ENCODE data around the gene RAPGEF1. TPM values are rescaled to one million over a fixed set of nuclear protein-coding genes. Genes with fewer than 3 reads are reported as not detected.

The RAPGEF1 gene
- total and polyA plus RNA-seq, 2 experiments from 2014 or later, result 9.9 to 82.8 TPM

DNA sequence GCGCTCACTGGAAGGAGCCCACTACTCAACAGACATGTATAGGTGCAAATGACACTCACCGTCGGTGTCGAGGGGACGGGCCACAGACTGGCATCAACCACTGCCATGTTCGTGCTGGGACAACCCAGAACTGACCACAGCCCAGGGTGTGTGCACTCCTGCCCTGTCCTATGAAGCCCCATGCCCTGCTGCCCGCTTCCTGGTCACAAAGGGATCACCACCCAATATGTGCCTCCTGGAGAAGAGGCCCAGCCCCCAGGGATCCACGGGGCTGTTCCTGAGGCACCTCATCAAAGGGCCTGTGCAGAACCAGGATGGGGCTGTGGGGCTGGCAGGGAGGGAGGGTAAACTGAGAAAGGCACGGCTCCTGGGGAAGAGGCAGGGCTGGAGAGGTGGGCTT, 151.5 kb downstream of the RAPGEF1 start:
- Histone ChIP-seq H3K4me3 (no peak overlapping the region), H3K36me3 (ENCODE audit: insufficient read depth) (no peaks in the 10 kb centered on the region; the same call in 1 of the 2 replicates), H4K20me1 (replicated peaks; ENCODE audit: insufficient read depth) (no peaks in the 10 kb centered on the region), H3K79me2 (replicated peaks; ENCODE audit: insufficient read depth) (no peaks in the 10 kb centered on the region), H3K27me3 (ENCODE audit: insufficient read depth) (no peaks in the 10 kb centered on the region), H3K27ac (ENCODE audit: low read depth) (no peak overlapping the region), H3K4me2 (no peak overlapping the region), H3K4me1 (ENCODE audit: insufficient read depth) (no peaks in the 10 kb centered on the region), H2AFZ (no peak overlapping the region), H3F3A (replicated peaks; ENCODE audit: low read depth) (0 out of 2 replicates have a peak, but pooled peaks cover 3% of the 10 kb centered on the region), H3K9me2 (ENCODE audit: insufficient read depth) (no peaks in the 10 kb centered on the region)
- Mint-ChIP-seq H3K36me3 (ENCODE audit: low read depth) (peaks cover 22% of the 10 kb centered on the region), H3K27me3 (ENCODE audit: insufficient read depth, low read depth, poor library complexity) (peaks cover 16% of the 10 kb centered on the region), H3K9me3 (no peaks in the 10 kb centered on the region; the same call in 2 of the 3 replicates), H3K27ac (no peak overlapping the region), H3K4me3 (no peak overlapping the region), H3K4me1 (no peaks in the 10 kb centered on the region)
- DNase-seq (ENCODE audit: low spot score), result no peak
- no peak for ATAC-seq
- TF ChIP-seq, protein P1, sequence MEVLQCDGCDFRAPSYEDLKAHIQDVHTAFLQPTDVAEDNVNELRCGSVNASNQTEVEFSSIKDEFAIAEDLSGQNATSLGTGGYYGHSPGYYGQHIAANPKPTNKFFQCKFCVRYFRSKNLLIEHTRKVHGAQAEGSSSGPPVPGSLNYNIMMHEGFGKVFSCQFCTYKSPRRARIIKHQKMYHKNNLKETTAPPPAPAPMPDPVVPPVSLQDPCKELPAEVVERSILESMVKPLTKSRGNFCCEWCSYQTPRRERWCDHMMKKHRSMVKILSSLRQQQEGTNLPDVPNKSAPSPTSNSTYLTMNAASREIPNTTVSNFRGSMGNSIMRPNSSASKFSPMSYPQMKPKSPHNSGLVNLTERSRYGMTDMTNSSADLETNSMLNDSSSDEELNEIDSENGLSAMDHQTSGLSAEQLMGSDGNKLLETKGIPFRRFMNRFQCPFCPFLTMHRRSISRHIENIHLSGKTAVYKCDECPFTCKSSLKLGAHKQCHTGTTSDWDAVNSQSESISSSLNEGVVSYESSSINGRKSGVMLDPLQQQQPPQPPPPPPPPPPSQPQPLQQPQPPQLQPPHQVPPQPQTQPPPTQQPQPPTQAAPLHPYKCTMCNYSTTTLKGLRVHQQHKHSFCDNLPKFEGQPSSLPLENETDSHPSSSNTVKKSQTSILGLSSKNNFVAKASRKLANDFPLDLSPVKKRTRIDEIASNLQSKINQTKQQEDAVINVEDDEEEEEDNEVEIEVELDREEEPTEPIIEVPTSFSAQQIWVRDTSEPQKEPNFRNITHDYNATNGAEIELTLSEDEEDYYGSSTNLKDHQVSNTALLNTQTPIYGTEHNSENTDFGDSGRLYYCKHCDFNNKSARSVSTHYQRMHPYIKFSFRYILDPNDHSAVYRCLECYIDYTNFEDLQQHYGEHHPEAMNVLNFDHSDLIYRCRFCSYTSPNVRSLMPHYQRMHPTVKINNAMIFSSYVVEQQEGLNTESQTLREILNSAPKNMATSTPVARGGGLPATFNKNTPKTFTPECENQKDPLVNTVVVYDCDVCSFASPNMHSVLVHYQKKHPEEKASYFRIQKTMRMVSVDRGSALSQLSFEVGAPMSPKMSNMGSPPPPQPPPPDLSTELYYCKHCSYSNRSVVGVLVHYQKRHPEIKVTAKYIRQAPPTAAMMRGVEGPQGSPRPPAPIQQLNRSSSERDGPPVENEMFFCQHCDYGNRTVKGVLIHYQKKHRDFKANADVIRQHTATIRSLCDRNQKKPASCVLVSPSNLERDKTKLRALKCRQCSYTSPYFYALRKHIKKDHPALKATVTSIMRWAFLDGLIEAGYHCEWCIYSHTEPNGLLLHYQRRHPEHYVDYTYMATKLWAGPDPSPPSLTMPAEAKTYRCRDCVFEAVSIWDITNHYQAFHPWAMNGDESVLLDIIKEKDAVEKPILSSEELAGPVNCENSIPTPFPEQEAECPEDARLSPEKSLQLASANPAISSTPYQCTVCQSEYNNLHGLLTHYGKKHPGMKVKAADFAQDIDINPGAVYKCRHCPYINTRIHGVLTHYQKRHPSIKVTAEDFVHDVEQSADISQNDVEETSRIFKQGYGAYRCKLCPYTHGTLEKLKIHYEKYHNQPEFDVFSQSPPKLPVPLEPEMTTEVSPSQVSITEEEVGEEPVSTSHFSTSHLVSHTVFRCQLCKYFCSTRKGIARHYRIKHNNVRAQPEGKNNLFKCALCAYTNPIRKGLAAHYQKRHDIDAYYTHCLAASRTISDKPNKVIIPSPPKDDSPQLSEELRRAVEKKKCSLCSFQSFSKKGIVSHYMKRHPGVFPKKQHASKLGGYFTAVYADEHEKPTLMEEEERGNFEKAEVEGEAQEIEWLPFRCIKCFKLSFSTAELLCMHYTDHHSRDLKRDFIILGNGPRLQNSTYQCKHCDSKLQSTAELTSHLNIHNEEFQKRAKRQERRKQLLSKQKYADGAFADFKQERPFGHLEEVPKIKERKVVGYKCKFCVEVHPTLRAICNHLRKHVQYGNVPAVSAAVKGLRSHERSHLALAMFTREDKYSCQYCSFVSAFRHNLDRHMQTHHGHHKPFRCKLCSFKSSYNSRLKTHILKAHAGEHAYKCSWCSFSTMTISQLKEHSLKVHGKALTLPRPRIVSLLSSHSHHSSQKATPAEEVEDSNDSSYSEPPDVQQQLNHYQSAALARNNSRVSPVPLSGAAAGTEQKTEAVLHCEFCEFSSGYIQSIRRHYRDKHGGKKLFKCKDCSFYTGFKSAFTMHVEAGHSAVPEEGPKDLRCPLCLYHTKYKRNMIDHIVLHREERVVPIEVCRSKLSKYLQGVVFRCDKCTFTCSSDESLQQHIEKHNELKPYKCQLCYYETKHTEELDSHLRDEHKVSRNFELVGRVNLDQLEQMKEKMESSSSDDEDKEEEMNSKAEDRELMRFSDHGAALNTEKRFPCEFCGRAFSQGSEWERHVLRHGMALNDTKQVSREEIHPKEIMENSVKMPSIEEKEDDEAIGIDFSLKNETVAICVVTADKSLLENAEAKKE (CRISPR knock-in tag; IDR thresholded peaks at IDR 0.05), result no peak
- TF ChIP-seq ZNF114 (CRISPR knock-in tag; IDR thresholded peaks at IDR 0.05), result no peak
- no peak for TF ChIP-seq EZH2 (IDR thresholded peaks at IDR 0.05; ENCODE audit: low read depth, unreplicated experiment)
- no peak for TF ChIP-seq NANOG (IDR thresholded peaks at IDR 0.05; ENCODE audit: borderline replicate concordance)
- TF ChIP-seq, protein P2, sequence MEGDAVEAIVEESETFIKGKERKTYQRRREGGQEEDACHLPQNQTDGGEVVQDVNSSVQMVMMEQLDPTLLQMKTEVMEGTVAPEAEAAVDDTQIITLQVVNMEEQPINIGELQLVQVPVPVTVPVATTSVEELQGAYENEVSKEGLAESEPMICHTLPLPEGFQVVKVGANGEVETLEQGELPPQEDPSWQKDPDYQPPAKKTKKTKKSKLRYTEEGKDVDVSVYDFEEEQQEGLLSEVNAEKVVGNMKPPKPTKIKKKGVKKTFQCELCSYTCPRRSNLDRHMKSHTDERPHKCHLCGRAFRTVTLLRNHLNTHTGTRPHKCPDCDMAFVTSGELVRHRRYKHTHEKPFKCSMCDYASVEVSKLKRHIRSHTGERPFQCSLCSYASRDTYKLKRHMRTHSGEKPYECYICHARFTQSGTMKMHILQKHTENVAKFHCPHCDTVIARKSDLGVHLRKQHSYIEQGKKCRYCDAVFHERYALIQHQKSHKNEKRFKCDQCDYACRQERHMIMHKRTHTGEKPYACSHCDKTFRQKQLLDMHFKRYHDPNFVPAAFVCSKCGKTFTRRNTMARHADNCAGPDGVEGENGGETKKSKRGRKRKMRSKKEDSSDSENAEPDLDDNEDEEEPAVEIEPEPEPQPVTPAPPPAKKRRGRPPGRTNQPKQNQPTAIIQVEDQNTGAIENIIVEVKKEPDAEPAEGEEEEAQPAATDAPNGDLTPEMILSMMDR (conservative IDR thresholded peaks at IDR 0.05; ENCODE audit: low read depth in 2 of 2), result no peak
- TF ChIP-seq, protein P3, sequence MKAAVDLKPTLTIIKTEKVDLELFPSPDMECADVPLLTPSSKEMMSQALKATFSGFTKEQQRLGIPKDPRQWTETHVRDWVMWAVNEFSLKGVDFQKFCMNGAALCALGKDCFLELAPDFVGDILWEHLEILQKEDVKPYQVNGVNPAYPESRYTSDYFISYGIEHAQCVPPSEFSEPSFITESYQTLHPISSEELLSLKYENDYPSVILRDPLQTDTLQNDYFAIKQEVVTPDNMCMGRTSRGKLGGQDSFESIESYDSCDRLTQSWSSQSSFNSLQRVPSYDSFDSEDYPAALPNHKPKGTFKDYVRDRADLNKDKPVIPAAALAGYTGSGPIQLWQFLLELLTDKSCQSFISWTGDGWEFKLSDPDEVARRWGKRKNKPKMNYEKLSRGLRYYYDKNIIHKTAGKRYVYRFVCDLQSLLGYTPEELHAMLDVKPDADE (IDR thresholded peaks at IDR 0.05), result no peak
- no peak for TF ChIP-seq POLR2AphosphoS5 (IDR thresholded peaks at IDR 0.05; ENCODE audit: low read depth)
- no peak for TF ChIP-seq JUNB (IDR thresholded peaks at IDR 0.05; ENCODE audit: unreplicated experiment)
- TF ChIP-seq, protein P4, sequence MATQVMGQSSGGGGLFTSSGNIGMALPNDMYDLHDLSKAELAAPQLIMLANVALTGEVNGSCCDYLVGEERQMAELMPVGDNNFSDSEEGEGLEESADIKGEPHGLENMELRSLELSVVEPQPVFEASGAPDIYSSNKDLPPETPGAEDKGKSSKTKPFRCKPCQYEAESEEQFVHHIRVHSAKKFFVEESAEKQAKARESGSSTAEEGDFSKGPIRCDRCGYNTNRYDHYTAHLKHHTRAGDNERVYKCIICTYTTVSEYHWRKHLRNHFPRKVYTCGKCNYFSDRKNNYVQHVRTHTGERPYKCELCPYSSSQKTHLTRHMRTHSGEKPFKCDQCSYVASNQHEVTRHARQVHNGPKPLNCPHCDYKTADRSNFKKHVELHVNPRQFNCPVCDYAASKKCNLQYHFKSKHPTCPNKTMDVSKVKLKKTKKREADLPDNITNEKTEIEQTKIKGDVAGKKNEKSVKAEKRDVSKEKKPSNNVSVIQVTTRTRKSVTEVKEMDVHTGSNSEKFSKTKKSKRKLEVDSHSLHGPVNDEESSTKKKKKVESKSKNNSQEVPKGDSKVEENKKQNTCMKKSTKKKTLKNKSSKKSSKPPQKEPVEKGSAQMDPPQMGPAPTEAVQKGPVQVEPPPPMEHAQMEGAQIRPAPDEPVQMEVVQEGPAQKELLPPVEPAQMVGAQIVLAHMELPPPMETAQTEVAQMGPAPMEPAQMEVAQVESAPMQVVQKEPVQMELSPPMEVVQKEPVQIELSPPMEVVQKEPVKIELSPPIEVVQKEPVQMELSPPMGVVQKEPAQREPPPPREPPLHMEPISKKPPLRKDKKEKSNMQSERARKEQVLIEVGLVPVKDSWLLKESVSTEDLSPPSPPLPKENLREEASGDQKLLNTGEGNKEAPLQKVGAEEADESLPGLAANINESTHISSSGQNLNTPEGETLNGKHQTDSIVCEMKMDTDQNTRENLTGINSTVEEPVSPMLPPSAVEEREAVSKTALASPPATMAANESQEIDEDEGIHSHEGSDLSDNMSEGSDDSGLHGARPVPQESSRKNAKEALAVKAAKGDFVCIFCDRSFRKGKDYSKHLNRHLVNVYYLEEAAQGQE (IDR thresholded peaks at IDR 0.05; ENCODE audit: unreplicated experiment), result no peak
- no peak for TF ChIP-seq STAT1 (IDR thresholded peaks at IDR 0.05; ENCODE audit: unreplicated experiment)
- no peak for TF ChIP-seq CREB1 (CRISPR knock-in tag; IDR thresholded peaks at IDR 0.05; ENCODE audit: low read depth)
- no peak for TF ChIP-seq ZNF331 (CRISPR knock-in tag; IDR thresholded peaks at IDR 0.05; ENCODE audit: low read depth)
- TF ChIP-seq EZH2phosphoT487 (IDR thresholded peaks at IDR 0.05; ENCODE audit: unreplicated experiment), result no peak
